Measurements from ENCODE around the gene STAT1. TPM values are rescaled to one million over a fixed set of nuclear protein-coding genes. Genes with fewer than 3 reads are reported as not detected.

STAT1 gene
- total and polyA plus RNA-seq, 2 donors (not counting 1 experiment from before 2014, with no cell fraction given): 128 to 171 TPM

GRCh38 chr2:191006997-191007783 is 6.8 kb downstream of the STAT1 start:
- TF ChIP-seq CTCF (conservative IDR thresholded peaks at IDR 0.05 in 1 of 2, IDR thresholded peaks at IDR 0.05 in 1 of 2; ENCODE audit: low read depth in 1 of 2, low read length in 2 of 2): no peak
- TF ChIP-seq EZH2 (IDR thresholded peaks at IDR 0.05; ENCODE audit: low read length, missing control alignments): no peak
- DNase-seq (ENCODE audit: low read depth in 2 of 2): no peak
- H3K36me3 ChIP-seq (ENCODE audit: control insufficient read depth, insufficient read depth, low read length): peaks cover 35% of the 10 kb centered on the region

DNA sequence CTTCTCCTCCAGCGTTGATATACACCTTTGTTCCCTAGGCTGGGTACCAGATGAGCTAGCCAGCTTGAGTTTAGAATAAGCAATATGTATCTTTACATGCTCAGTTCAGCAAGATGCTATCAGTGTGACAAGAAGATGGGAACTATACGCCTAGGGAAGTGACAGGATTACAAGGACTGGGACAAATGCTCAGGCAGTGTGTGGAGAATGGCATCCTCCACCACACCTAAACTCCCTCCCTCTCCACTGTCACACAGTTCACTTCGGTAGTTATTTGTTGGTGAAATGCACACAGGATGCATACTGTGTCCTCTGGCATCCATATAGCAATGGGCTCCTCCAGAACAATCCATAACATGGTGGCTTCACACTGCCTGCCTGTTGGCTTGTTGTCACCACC is 7.7 kb downstream of the STAT1 start:
- TF ChIP-seq EZH2 (IDR thresholded peaks at IDR 0.05; ENCODE audit: low read length, missing control alignments): no peak
- no peak for TF ChIP-seq CTCF (conservative IDR thresholded peaks at IDR 0.05 in 1 of 2, IDR thresholded peaks at IDR 0.05 in 1 of 2; ENCODE audit: low read depth in 1 of 2, low read length in 2 of 2)
- Histone ChIP-seq H3K79me2 (ENCODE audit: control insufficient read depth, insufficient read depth, low read length) (peaks cover 8% of the 10 kb centered on the region), H3K4me1 (ENCODE audit: control insufficient read depth, extremely low read depth, insufficient read depth, low read length) (peaks cover 2% of the 10 kb centered on the region), H3K9ac (ENCODE audit: insufficient read depth, low read length) (no peak overlapping the region), H3K27me3 (ENCODE audit: control insufficient read depth, insufficient read depth, low read length) (no peaks in the 10 kb centered on the region), H3K4me2 (ENCODE audit: extremely low read depth, insufficient read depth, low read length) (no peak overlapping the region), H3K27ac (ENCODE audit: insufficient read depth, low read length) (no peak overlapping the region), H2AFZ (ENCODE audit: low read length) (no peak overlapping the region), H3K4me3 (replicated peaks in 1 of 4; ENCODE audit: control extremely low read depth in 1 of 4, insufficient read depth in 1 of 4, low read depth in 3 of 4, low read length in 4 of 4) (no peak overlapping the region), H3K9me3 (ENCODE audit: control insufficient read depth, insufficient read depth, low read depth, low read length) (no peaks in the 10 kb centered on the region), H4K20me1 (ENCODE audit: control insufficient read depth, extremely low read depth, insufficient read depth, low read length) (no peaks in the 10 kb centered on the region), H3K36me3 (ENCODE audit: control insufficient read depth, insufficient read depth, low read length) (peaks cover 36% of the 10 kb centered on the region)
- no peak for DNase-seq (ENCODE audit: low read depth in 2 of 2)

More at GRCh38 chr2:191006997-191007783, 6.8 kb downstream of the STAT1 start:
- H3K79me2 ChIP-seq (ENCODE audit: control insufficient read depth, insufficient read depth, low read length): peaks cover 16% of the 10 kb centered on the region
- no peaks in the 10 kb centered on the region for H3K9me3 ChIP-seq (ENCODE audit: control insufficient read depth, insufficient read depth, low read depth, low read length)
- no peak overlapping the region for H3K9ac ChIP-seq (ENCODE audit: insufficient read depth, low read length)
- no peak overlapping the region for H3K4me3 ChIP-seq (replicated peaks in 1 of 4; ENCODE audit: control extremely low read depth in 1 of 4, insufficient read depth in 1 of 4, low read depth in 3 of 4, low read length in 4 of 4)
- no peaks in the 10 kb centered on the region for H3K27me3 ChIP-seq (ENCODE audit: control insufficient read depth, insufficient read depth, low read length)
- no peaks in the 10 kb centered on the region for H4K20me1 ChIP-seq (ENCODE audit: control insufficient read depth, extremely low read depth, insufficient read depth, low read length)
- no peak overlapping the region for H2AFZ ChIP-seq (ENCODE audit: low read length)
- no peak overlapping the region for H3K27ac ChIP-seq (ENCODE audit: insufficient read depth, low read length)
- no peak overlapping the region for H3K4me2 ChIP-seq (ENCODE audit: extremely low read depth, insufficient read depth, low read length)
- peaks cover 2% of the 10 kb centered on the region for H3K4me1 ChIP-seq (ENCODE audit: control insufficient read depth, extremely low read depth, insufficient read depth, low read length)

- DNase-seq (ENCODE audit: low read depth in 2 of 2): no peak
- Histone ChIP-seq H3K9me3 (ENCODE audit: control insufficient read depth, insufficient read depth, low read depth, low read length) (no peaks in the 10 kb centered on the region), H3K36me3 (ENCODE audit: control insufficient read depth, insufficient read depth, low read length) (peaks cover 37% of the 10 kb centered on the region), H3K79me2 (ENCODE audit: control insufficient read depth, insufficient read depth, low read length) (no peaks in the 10 kb centered on the region), H4K20me1 (ENCODE audit: control insufficient read depth, extremely low read depth, insufficient read depth, low read length) (no peaks in the 10 kb centered on the region), H3K9ac (ENCODE audit: insufficient read depth, low read length) (no peak overlapping the region), H3K4me3 (replicated peaks in 1 of 4; ENCODE audit: control extremely low read depth in 1 of 4, insufficient read depth in 1 of 4, low read depth in 3 of 4, low read length in 4 of 4) (no peak overlapping the region), H3K4me2 (ENCODE audit: extremely low read depth, insufficient read depth, low read length) (no peak overlapping the region), H3K27ac (ENCODE audit: insufficient read depth, low read length) (no peak overlapping the region), H3K4me1 (ENCODE audit: control insufficient read depth, extremely low read depth, insufficient read depth, low read length) (no peaks in the 10 kb centered on the region), H3K27me3 (ENCODE audit: control insufficient read depth, insufficient read depth, low read length) (no peaks in the 10 kb centered on the region), H2AFZ (ENCODE audit: low read length) (no peak overlapping the region)
- TF ChIP-seq EZH2 (IDR thresholded peaks at IDR 0.05; ENCODE audit: low read length, missing control alignments) (no peak), CTCF (conservative IDR thresholded peaks at IDR 0.05 in 1 of 2, IDR thresholded peaks at IDR 0.05 in 1 of 2; ENCODE audit: low read depth in 1 of 2, low read length in 2 of 2) (no peak)
Observed at GRCh38 chr2:191003405-191004309, 10.3 kb downstream of the STAT1 start.
